DLD1 (cell line): Measurements from ENCODE around the gene TMEM89.

Experiments used
- in situ Hi-C: cut with HindIII; loops from 2 replicates; pipeline ENCODE4 v1.10.0; 2017; ENCODE audit warnings: low sequenced_read_pairs

Gene TMEM89

GRCh38 chr3:48591886-48592518, 29.6 kb downstream of the TMEM89 start:
- in situ Hi-C loops: no loop called here

GRCh38 chr3:48591436-48591835, 30.1 kb downstream of the TMEM89 start:
- in situ Hi-C loops: no loop called here

- in situ Hi-C loops: no loop called here
Measured at GRCh38 chr3:48588230-48588629, 33.3 kb downstream of the TMEM89 start.

GRCh38 chr3:48587686-48588085, 33.9 kb downstream of the TMEM89 start:
- in situ Hi-C loops: no loop called here

- in situ Hi-C loops: no loop called here
Measured at GRCh38 chr3:48585411-48585810, 36.2 kb downstream of the TMEM89 start.

GRCh38 chr3:48584836-48585235, 36.7 kb downstream of the TMEM89 start:
- in situ Hi-C loops: no loop called here

GRCh38 chr3:48581621-48582481, 39.7 kb downstream of the TMEM89 start:
- in situ Hi-C loops: no loop called here

- in situ Hi-C loops: no loop called here
Measured at GRCh38 chr3:48576647-48577046, 44.9 kb downstream of the TMEM89 start.

- in situ Hi-C loops: no loop called here
Measured at GRCh38 chr3:48575366-48575765, 46.2 kb downstream of the TMEM89 start.

- in situ Hi-C loops: no loop called here
Measured at GRCh38 chr3:48573973-48574585, 47.5 kb downstream of the TMEM89 start.

GRCh38 chr3:48572517-48572916, 49.1 kb downstream of the TMEM89 start:
- in situ Hi-C loops: no loop called here

- in situ Hi-C loops: no loop called here
Measured at GRCh38 chr3:48571938-48572337, 49.6 kb downstream of the TMEM89 start.
